ENCODE measurements around the gene GDF11. TPM values are rescaled to one million over a fixed set of nuclear protein-coding genes. Genes with fewer than 3 reads are reported as not detected.

The GDF11 gene
- total RNA-seq, 2 experiments from 2014 or later: 4.4 to 6.6 TPM

DNA sequence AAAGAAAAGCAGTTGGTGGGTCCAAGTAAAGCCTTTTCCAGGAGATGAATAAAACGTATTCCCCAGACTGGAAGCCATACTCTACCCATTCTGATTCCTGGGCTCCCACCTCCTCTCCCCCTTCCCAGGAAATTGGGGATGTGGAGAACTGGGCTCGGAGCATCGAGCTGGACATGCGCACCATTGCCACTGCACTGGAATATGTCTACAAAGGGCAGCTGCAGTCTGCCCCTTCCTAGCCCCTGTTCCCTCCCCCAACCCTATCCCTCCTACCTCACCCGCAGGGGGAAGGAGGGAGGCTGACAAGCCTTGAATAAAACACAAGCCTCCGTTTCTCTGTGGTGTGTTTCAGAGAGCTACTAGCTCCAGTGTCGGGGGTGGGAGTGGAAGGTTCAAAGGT, 23.6 kb upstream of the GDF11 start:
- TF ChIP-seq, protein P1, sequence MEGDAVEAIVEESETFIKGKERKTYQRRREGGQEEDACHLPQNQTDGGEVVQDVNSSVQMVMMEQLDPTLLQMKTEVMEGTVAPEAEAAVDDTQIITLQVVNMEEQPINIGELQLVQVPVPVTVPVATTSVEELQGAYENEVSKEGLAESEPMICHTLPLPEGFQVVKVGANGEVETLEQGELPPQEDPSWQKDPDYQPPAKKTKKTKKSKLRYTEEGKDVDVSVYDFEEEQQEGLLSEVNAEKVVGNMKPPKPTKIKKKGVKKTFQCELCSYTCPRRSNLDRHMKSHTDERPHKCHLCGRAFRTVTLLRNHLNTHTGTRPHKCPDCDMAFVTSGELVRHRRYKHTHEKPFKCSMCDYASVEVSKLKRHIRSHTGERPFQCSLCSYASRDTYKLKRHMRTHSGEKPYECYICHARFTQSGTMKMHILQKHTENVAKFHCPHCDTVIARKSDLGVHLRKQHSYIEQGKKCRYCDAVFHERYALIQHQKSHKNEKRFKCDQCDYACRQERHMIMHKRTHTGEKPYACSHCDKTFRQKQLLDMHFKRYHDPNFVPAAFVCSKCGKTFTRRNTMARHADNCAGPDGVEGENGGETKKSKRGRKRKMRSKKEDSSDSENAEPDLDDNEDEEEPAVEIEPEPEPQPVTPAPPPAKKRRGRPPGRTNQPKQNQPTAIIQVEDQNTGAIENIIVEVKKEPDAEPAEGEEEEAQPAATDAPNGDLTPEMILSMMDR (IDR thresholded peaks at IDR 0.05): no peak
- H3K4me1 ChIP-seq (ENCODE audit: insufficient read depth, low read length): peaks cover 44% of the 10 kb centered on the region
- Mint-ChIP-seq H3K27ac (no peak overlapping the region), H3K4me3 (no peak overlapping the region), H3K4me1 (ENCODE audit: low read depth) (peaks cover 34% of the 10 kb centered on the region), H3K27me3 (peaks cover 4% of the 10 kb centered on the region), H3K36me3 (ENCODE audit: low read depth) (peaks cover 21% of the 10 kb centered on the region), H3K9me3 (no peaks in the 10 kb centered on the region)
- no peak for DNase-seq
- no peak overlapping the region for H3K4me3 ChIP-seq (ENCODE audit: low read length)
- POLR2A ChIA-PET: interaction anchor here (0.9 to 1.3 kb wide), 2 partner anchors 10 to 207 kb away, joined by 3 read pairs; no protein-coding TSS in a partner anchor
- CTCF ChIA-PET: no interaction called here
- H3K27ac ChIP-seq (ENCODE audit: low read depth in 1 of 2, low read length in 2 of 2): no peak overlapping the region
- ATAC-seq (ENCODE audit: poor library complexity): no peak
- no peaks in the 10 kb centered on the region for H3K9me3 ChIP-seq (ENCODE audit: control insufficient read depth in 1 of 2, insufficient read depth in 1 of 2, low read length in 2 of 2)
- intact Hi-C loops (cut with DNase I, micrococcal nuclease): no loop called here
- H3K36me3 ChIP-seq (ENCODE audit: insufficient read depth, low read length): peaks cover 18% of the 10 kb centered on the region
- no peaks in the 10 kb centered on the region for H3K27me3 ChIP-seq (ENCODE audit: control insufficient read depth in 1 of 2, insufficient read depth in 2 of 2, low read length in 2 of 2)

DNA sequence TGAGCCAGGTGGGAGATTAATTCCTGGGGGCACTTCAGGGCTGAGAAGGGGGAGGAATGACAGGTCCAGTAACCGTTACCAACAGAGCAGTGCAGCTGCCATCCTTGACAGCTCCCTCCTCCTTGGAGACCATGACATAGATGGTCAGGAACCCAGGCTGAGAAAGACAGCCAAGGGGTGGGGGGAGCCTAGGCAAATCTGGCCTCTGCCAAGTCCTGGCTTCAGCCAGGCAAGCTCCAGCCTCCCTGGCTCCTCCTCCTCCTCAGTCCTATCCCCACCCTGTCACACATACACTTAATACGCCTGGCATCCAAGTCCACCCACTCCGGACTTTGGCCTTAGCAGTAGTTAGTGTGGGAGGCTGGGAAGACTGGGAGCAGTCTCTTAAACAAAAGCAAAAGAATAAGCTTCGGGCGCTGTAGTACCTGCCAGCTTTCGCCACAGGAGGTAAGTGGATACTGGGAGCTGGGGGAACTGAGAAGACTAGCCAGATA, 22.8 kb upstream of the GDF11 start, which contains the start of gene RDH5:
Gene RDH5, plus strand, starts transcription at position 323 of the 494 bp plus-strand sequence. CDS start 792 bp downstream, outside the sequence.
- Histone ChIP-seq H3K4me3 (ENCODE audit: low read length) (no peak within 1 kb of the TSS), H3K4me1 (ENCODE audit: insufficient read depth, low read length) (peaks cover 50% of the 10 kb centered on the region), H3K27me3 (ENCODE audit: control insufficient read depth in 1 of 2, insufficient read depth in 2 of 2, low read length in 2 of 2) (no peaks in the 10 kb centered on the region), H3K9me3 (ENCODE audit: control insufficient read depth in 1 of 2, insufficient read depth in 1 of 2, low read length in 2 of 2) (no peaks in the 10 kb centered on the region), H3K36me3 (ENCODE audit: insufficient read depth, low read length) (peaks cover 20% of the 10 kb centered on the region), H3K27ac (ENCODE audit: low read depth in 1 of 2, low read length in 2 of 2) (no peak within 1 kb of the TSS)
- peaks cover 41% of the 10 kb centered on the region for H3K4me1 Mint-ChIP-seq (ENCODE audit: low read depth)
- TF ChIP-seq, protein P1 (IDR thresholded peaks at IDR 0.05): no peak
- H3K4me3 Mint-ChIP-seq: no peak within 1 kb of the TSS
- ChIA-PET CTCF (no interaction called here), POLR2A (interaction anchor here (1.3 kb wide), 1 partner anchor 10 kb away, joined by 3 read pairs; no protein-coding TSS in a partner anchor)
- intact Hi-C loops (cut with DNase I, micrococcal nuclease): no loop called here
- peaks cover 28% of the 10 kb centered on the region for H3K36me3 Mint-ChIP-seq (ENCODE audit: low read depth)
- H3K27me3 Mint-ChIP-seq: peaks cover 4% of the 10 kb centered on the region
- no peak for ATAC-seq (ENCODE audit: poor library complexity)
- H3K9me3 Mint-ChIP-seq: no peaks in the 10 kb centered on the region
- H3K27ac Mint-ChIP-seq: no peak within 1 kb of the TSS
- no peak for DNase-seq

DNA sequence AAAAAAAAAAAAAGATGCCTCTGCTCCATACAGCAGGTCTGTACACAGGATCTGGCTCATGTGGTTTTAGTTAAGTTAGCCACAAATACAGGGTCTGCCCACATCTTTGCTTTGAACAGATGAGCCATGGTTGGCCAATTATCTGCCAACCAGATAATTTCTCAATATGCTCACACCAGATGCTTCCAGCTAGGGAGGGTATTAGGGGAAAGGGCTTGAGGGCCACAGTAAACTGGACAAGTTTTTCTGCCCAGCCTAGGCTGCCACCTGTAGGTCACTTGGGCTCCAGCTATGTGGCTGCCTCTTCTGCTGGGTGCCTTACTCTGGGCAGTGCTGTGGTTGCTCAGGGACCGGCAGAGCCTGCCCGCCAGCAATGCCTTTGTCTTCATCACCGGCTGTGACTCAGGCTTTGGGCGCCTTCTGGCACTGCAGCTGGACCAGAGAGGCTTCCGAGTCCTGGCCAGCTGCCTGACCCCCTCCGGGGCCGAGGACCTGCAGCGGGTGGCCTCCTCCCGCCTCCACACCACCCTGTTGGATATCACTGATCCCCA, 22.0 kb upstream of the GDF11 start:
- Mint-ChIP-seq H3K4me3 (no peak overlapping the region), H3K36me3 (ENCODE audit: low read depth) (peaks cover 25% of the 10 kb centered on the region), H3K9me3 (no peaks in the 10 kb centered on the region), H3K27me3 (peaks cover under 1% of the 10 kb centered on the region), H3K4me1 (ENCODE audit: low read depth) (peaks cover 40% of the 10 kb centered on the region), H3K27ac (no peak overlapping the region)
- intact Hi-C loops (cut with DNase I, micrococcal nuclease): no loop called here
- H3K4me3 ChIP-seq (ENCODE audit: low read length): no peak overlapping the region
- H3K9me3 ChIP-seq (ENCODE audit: control insufficient read depth in 1 of 2, insufficient read depth in 1 of 2, low read length in 2 of 2): no peaks in the 10 kb centered on the region
- H3K36me3 ChIP-seq (ENCODE audit: insufficient read depth, low read length): peaks cover 25% of the 10 kb centered on the region
- no peak for ATAC-seq (ENCODE audit: poor library complexity)
- CTCF ChIA-PET: no interaction called here
- TF ChIP-seq, protein P1 (IDR thresholded peaks at IDR 0.05): no peak
- no peak overlapping the region for H3K27ac ChIP-seq (ENCODE audit: low read depth in 1 of 2, low read length in 2 of 2)
- H3K4me1 ChIP-seq (ENCODE audit: insufficient read depth, low read length): peaks cover 44% of the 10 kb centered on the region
- no peaks in the 10 kb centered on the region for H3K27me3 ChIP-seq (ENCODE audit: control insufficient read depth in 1 of 2, insufficient read depth in 2 of 2, low read length in 2 of 2)
- DNase-seq: peak in 1 of 14 experiments; percentile 47
- POLR2A ChIA-PET: no interaction called here

Measured in CD4-positive, alpha-beta T cell (primary cell).